Liver (tissue), 3 donors: ENCODE results near the gene CLDN8.

Experiments used
- TAF1 ChIP-seq: conservative IDR thresholded peaks from 2 replicates; pipeline ENCODE4 v1.6.1; 2016; ENCODE audit warnings: antibody characterized with exemption, mild to moderate bottlenecking
- TF ChIP-seq, protein P1 (sequence below): fragments of 150-350 bp; IDR thresholded peaks from 2 replicates; pipeline ENCODE4 v1.5.1; 2017; ENCODE audit warnings: improper control_type of control experiment, low read depth, low read length; ENCODE audit not compliant: missing input control
- donor health status: healthy.
- donor health status: healthy.

DNA sequence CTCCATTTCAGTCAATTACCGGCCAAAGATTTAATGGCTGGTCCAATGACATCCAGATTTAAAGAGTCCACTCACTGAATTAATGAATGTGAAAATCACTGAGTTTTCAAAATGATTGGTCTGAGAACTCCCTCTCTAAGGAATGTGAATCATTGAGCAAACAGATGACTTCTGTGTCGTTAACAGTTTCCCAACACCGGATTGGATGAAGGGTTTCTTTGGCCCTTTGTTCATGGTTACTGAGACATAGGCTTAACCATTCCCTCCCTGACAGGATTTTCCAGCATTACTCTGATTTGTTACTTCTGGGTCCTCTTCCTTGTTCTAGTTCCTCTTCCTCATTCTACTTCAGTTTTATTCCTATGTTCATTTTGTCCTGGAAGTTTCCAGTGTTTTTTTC, 47.8 kb downstream of the CLDN8 start:
- no peak for TF ChIP-seq TAF1
- TF ChIP-seq, protein P1, sequence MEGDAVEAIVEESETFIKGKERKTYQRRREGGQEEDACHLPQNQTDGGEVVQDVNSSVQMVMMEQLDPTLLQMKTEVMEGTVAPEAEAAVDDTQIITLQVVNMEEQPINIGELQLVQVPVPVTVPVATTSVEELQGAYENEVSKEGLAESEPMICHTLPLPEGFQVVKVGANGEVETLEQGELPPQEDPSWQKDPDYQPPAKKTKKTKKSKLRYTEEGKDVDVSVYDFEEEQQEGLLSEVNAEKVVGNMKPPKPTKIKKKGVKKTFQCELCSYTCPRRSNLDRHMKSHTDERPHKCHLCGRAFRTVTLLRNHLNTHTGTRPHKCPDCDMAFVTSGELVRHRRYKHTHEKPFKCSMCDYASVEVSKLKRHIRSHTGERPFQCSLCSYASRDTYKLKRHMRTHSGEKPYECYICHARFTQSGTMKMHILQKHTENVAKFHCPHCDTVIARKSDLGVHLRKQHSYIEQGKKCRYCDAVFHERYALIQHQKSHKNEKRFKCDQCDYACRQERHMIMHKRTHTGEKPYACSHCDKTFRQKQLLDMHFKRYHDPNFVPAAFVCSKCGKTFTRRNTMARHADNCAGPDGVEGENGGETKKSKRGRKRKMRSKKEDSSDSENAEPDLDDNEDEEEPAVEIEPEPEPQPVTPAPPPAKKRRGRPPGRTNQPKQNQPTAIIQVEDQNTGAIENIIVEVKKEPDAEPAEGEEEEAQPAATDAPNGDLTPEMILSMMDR, result no peak
